ENCODE data around the gene LRFN3. TPM values are rescaled to one million over a fixed set of nuclear protein-coding genes. Genes with fewer than 3 reads are reported as not detected.
"Not testable (repeated sequence)": the region's sequence is repeated elsewhere in the genome, so short reads cannot be mapped to it uniquely, and the experiment has no call there.

The LRFN3 gene
- total RNA-seq, result 9.6 TPM

- peak; percentile 57 for DNase-seq (ENCODE audit: low spot score)
Observed at GRCh38 chr19:35935911-35936737, at the start of gene LRFN3. Gene LRFN3 (plus strand): TSS chr19:35936374. CDS start chr19:35939426, 3,052 bp downstream.

- no peak for DNase-seq (ENCODE audit: low spot score)
Observed at GRCh38 chr19:35887197-35887596, 49.0 kb upstream of the LRFN3 start.

DNA sequence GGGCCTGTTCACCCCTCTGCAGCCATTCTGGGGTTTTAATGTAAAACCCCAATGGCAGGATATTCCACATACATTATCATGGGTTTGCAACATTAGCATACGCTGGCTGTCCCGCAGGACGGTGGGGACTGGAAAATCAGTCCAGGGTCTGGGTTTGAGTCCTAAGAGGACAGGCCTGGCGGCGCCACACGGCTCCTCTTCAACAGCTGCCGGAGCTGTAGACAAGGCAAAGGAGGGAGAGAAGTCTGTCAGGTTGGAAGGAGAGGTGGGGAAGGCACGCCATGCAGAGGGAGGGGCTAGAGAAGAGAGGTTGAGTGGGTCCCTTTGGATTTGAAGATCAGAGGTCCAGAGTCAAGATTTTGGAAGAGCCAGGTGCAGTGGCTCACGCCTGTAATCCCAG lies 47.8 kb upstream of the LRFN3 start:
- no peak for DNase-seq (ENCODE audit: low spot score)

DNA sequence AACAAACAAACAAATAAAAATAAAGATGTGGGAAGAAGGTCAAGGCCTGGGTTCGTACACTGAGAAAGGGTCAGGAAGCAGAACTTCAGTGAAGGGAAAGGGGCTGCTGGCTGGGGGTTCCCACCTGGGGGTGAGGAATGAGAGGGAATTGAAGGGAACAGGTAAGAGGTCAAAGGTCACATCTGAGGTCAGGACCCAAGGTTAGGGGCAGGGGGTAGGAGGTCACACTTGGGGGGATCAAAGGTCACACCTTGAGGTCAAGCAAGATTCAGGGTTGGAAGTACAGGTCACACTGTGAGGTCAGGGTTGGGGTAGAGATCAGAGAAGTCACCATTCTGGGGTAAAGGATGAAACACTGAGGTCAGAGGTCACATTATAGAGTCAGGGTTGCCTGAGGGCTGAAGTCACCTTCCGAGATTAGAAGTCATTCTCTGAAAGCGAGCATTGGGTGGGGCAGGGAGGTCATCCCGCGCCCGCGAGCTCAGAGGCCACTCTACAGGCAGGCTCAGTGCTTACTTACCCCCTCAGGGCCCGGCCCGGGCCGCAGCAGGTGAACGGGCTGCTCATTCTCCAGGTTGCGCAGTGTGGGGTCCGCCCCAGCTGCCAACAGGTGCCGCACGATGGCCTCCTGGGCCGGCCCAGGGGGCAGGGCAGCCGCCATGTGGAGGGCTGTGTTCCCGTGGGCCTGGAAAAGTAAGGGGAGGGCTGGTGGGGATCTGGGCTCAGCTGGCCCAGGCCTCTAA lies 46.6 kb upstream of the LRFN3 start:
- DNase-seq (ENCODE audit: low spot score), result no peak

GRCh38 chr19:35890113-35890650 lies 46.0 kb upstream of the LRFN3 start:
- DNase-seq (ENCODE audit: low spot score), result no peak

- DNase-seq (ENCODE audit: low spot score), result not testable (repeated sequence)
Observed at GRCh38 chr19:35891819-35892218, 44.4 kb upstream of the LRFN3 start.

GRCh38 chr19:35894342-35894741 lies 41.8 kb upstream of the LRFN3 start:
- DNase-seq (ENCODE audit: low spot score), result no peak

DNA sequence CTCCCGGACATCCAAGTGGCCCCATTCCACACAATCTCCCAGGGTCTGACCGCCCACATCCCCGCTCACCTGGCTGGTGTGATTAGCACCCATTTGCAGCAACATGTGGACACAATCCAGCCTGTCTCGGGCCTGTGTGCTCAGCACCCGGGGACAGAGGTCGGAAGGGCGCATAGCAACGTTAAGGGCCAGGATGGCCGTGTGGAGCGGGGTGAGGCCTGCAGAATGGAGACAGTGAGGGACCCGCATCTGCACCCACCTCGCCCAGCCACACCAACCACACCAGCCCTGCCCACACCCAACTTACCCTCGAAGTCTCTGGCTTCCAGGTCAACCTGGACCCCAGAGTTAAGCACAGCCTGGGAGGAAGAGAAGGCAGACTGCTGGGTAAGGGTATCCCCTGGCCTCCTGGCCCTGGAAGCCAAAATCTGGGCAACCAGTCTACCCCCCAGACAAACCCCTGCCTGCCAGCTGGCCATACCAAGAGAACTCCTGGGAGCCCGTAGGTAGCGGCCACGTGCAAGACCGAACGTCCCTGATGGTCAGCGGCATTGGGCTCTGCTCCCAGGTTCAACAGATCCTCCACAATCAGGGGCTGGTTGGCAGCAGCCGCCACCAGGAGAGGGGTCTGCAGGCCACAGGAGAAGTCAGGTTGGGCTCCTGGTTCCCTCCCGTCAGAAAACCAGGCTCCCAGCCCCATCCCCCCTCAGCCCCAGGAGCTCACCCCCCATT lies 40.1 kb upstream of the LRFN3 start:
- no peak for DNase-seq (ENCODE audit: low spot score)

DNA sequence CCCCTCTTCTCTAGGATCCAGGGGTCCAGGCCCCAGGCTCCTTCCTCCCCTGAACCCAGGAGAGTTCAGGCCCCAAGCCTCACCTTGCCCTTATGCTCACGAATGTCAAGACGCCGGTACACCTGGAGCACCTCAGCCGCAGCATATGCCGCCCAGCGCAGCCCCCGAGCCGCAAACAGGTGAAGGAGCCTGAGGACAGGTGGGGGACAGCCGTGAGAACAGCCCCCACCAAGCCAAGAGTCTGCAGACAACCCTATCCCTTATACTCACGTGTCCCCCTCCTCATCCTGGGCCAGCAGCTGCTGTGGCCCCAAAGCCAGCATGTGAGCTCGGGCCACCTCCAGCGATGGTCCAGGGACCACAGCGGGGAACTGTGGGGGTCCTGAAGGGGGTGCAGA lies 39.5 kb upstream of the LRFN3 start:
- DNase-seq (ENCODE audit: low spot score), result no peak

- no peak for DNase-seq (ENCODE audit: low spot score)
Observed at GRCh38 chr19:35897706-35898451, 38.3 kb upstream of the LRFN3 start.

DNA sequence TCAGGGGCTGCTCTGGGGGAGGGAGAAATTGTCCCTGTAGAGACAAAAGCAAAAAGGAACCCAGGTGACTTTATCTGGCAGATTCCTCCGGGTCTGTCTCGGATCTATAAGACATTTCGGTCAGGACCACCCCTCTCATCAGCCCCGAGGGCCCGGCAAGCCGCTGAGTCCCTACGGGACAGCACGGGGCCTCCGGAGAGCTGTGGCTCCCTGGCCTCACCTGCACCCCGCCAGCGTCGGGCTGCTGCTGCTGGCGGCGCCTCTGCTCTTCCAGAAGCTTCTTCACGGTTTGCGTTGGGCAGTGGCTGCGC lies 37.7 kb upstream of the LRFN3 start:
- DNase-seq (ENCODE audit: low spot score), result no peak

GRCh38 chr19:35899547-35900214 lies 36.5 kb upstream of the LRFN3 start:
- peak; percentile 83 for DNase-seq (ENCODE audit: low spot score)

GRCh38 chr19:35901055-35901644 lies 35.0 kb upstream of the LRFN3 start:
- DNase-seq (ENCODE audit: low spot score), result no peak

DNA sequence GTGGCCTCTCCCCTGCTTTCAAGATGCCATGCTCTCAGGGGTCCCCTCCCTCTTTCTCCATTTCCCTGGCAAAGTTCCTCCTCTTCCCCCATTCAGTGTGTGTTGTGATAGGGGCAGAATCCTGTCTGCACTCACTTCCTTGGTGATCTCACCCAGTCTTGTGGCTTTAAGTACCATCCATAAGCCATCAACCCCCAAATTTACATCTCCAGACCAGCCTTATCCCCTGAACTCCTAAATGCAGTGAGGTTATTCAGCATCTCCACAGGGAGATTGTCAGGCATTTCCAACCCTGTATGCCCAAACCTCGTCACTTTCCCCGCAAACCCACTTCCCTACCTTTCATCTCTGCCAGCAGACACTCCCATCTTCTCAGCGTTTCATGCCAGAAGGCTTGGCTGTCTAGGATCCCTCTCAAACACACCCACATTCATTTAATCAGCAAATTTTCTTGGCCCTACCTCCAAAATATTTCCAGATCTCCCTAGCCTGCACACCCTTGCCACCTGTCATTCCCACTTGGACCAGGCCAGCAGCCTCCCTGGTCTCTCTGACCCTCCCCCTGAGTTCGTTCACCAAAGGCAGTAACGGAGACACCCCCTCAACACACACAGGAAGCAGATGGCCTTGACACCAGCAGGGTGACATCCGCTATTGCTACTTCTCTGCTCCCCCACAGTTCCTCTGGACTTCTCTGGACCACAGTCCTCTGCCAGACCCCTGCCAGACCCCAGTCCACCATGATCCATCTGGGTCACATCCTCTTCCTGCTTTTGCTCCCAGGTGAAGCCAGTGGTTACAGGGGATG lies 34.1 kb upstream of the LRFN3 start, which contains the start of gene HCST:
HCST (plus strand) TSS at position 676 of the 808 bp plus-strand sequence; CDS start at position 741, 65 bp downstream.
- no peak for DNase-seq (ENCODE audit: low spot score)

GRCh38 chr19:35902870-35903475 lies 33.2 kb upstream of the LRFN3 start:
- no peak for DNase-seq (ENCODE audit: low spot score)

DNA sequence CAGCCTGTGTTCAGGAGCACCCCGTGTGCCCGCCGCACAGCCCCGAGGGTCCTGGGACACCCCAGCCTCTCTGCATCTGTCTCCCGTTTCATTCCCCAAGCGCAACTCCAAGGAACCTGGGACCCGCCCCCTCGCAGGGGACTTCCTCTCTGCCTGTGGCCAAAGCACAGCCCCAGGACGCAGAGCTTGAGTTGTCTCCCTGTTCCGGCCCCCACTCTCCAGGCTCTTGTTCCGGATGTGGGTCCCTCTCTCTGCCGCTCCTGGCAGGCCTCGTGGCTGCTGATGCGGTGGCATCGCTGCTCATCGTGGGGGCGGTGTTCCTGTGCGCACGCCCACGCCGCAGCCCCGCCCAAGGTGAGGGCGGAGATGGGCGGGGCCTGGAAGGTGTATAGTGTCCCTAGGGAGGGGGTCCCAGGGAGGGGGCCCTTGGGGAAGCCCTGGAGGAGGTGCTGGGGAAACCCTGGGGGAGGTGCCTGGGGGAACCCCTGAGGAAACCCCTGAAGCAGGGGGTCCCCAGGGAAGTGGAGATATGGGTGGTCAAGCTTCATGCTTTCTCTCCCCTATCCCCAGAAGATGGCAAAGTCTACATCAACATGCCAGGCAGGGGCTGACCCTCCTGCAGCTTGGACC lies 32.5 kb upstream of the LRFN3 start:
- peak; percentile 82 for DNase-seq (ENCODE audit: low spot score)

DNA sequence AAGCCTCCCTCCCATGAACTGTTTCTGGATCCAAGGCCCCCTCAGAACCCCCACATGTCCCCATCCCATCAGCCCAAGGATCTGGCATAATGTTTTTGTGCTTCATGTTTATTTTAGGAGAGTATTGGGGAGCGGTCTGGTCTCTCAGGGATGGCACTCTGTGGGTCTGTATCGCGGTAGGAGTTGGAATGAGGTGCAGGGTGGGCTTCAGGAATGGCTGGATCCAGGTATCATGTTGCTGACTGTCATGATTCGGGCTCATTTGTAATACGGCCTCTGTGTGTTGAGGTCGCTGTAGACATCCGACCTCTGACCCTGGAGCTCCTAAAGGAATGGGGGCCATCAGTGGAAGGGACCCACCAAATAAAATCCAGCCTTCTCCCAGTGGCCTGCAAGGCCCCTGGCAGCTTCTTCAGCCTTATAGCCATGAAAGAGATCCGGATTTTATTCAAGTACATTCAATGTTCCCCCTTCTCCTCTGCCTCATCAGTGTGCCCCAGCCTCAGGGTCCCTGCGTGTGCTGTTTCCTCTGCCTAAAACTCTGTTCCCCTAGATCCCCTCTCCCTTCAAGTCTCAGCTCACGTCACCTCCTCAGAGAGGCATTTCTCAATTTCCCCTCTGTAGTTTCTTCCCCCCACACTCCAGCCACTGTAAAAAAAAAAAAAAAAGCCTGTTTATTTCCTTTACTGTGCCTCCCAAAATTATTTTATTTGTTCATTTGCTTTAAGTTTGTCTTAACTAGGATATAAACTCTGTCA lies 31.7 kb upstream of the LRFN3 start:
- DNase-seq (ENCODE audit: low spot score), result no peak

DNA sequence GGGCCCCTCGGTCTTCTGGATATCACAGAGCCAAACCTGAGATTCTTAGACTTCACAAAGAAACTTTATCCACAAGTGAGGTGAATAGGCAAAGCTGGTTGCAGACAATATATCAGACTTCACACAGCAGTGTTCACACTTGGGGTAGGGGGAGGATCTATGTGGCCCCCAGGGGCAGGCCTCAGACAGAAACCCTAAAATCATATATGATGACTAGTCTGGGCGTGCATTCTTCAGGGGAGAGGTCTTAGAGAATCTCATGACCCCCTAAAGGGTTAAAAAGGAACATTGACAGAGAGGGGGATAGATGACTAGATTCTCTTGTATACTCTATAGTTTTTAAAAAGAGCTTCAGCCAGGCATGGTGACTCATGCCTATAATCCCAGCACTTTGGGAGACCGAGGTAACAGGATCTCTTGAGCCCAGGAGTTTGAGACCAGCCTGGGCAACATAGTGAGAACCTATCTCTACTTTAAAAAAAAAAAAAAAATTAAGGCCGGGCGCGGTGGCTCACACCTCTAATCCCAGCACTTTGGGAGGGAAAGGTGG lies 30.9 kb upstream of the LRFN3 start:
- DNase-seq (ENCODE audit: low spot score), result no peak
